Ishikawa (cell line): Measurements from ENCODE around the gene SLC28A3.

ENCODE experiments used
- CEBPB ChIP-seq: IDR thresholded peaks from 2 replicates; pipeline ENCODE4 v1.6.1; 2012
- CREB1 ChIP-seq: IDR thresholded peaks from 2 replicates; pipeline ENCODE4 v1.6.1; 2012; ENCODE audit warnings: low read depth
- EGR1 ChIP-seq: IDR thresholded peaks from 2 replicates; pipeline ENCODE4 v1.6.1; 2012
- EP300 ChIP-seq: IDR thresholded peaks from 2 replicates; pipeline ENCODE4 v1.6.1; 2012; ENCODE audit warnings: borderline replicate concordance
- FOXM1 ChIP-seq: IDR thresholded peaks from 2 replicates; pipeline ENCODE4 v1.6.1; 2012; ENCODE audit warnings: low read depth, borderline replicate concordance
- MAX ChIP-seq: IDR thresholded peaks from 2 replicates; pipeline ENCODE4 v1.6.1; 2012
- NFIC ChIP-seq: IDR thresholded peaks from 2 replicates; pipeline ENCODE4 v1.6.1; 2012
- RAD21 ChIP-seq: IDR thresholded peaks from 2 replicates; pipeline ENCODE4 v1.6.1; 2012; ENCODE audit warnings: low read depth
- REST ChIP-seq: IDR thresholded peaks from 2 replicates; pipeline ENCODE4 v1.6.1; 2012; ENCODE audit warnings: low read depth, mild to moderate bottlenecking
- TAF1 ChIP-seq: IDR thresholded peaks from 2 replicates; pipeline ENCODE4 v1.6.1; 2012; ENCODE audit warnings: low read depth, mild to moderate bottlenecking
- TCF12 ChIP-seq: IDR thresholded peaks from 2 replicates; pipeline ENCODE4 v1.6.1; 2012; ENCODE audit warnings: low read depth
- TEAD4 ChIP-seq: IDR thresholded peaks from 2 replicates; pipeline ENCODE4 v1.6.1; 2012
- USF1 ChIP-seq: IDR thresholded peaks from 2 replicates; pipeline ENCODE4 v1.6.1; 2012
- YY1 ChIP-seq: IDR thresholded peaks from 2 replicates; pipeline ENCODE4 v1.6.1; 2012; ENCODE audit warnings: low read depth
- ZBTB7A ChIP-seq: IDR thresholded peaks from 2 replicates; pipeline ENCODE4 v1.6.1; 2012; ENCODE audit warnings: low read depth

Gene SLC28A3

GRCh38 chr9:84310883-84311282 lies 29.7 kb downstream of the SLC28A3 start:
- TF ChIP-seq FOXM1 (no peak), NFIC (no peak)

GRCh38 chr9:84305497-84306131 lies 34.9 kb downstream of the SLC28A3 start:
- TF ChIP-seq CREB1 (no peak), TEAD4 (no peak), FOXM1 (no peak), EP300 (no peak), MAX (no peak), TAF1 (no peak), CEBPB (no peak), REST (no peak), RAD21 (no peak), USF1 (no peak), NFIC (no peak)

- TF ChIP-seq CREB1 (no peak), REST (no peak)
Observed at GRCh38 chr9:84304166-84304565, 36.4 kb downstream of the SLC28A3 start.

GRCh38 chr9:84303061-84303460 lies 37.5 kb downstream of the SLC28A3 start:
- TF ChIP-seq YY1 (no peak), TAF1 (no peak), NFIC (no peak), REST (no peak), ZBTB7A (no peak), EP300 (no peak), CREB1 (no peak)

- no peak for TF ChIP-seq EP300
- TF ChIP-seq TEAD4: no peak
- no peak for TF ChIP-seq EGR1
- no peak for TF ChIP-seq MAX
- TF ChIP-seq NFIC: no peak
- TF ChIP-seq CEBPB: no peak
- no peak for TF ChIP-seq RAD21
- no peak for TF ChIP-seq USF1
- TF ChIP-seq YY1: no peak
- TF ChIP-seq ZBTB7A: no peak
- TF ChIP-seq TCF12: no peak
- no peak for TF ChIP-seq TAF1
- TF ChIP-seq REST: no peak
- TF ChIP-seq CREB1: no peak
- no peak for TF ChIP-seq FOXM1
Observed at GRCh38 chr9:84301851-84302250, 38.7 kb downstream of the SLC28A3 start.
